ENCODE data around the gene ERCC4. TPM values are rescaled to one million over a fixed set of nuclear protein-coding genes. Genes with fewer than 3 reads are reported as not detected.

Gene ERCC4
- total and polyA plus RNA-seq, 2 of the 8 experiments (the other 6 are each of a cell fraction or from before 2014, with no cell fraction given) = 1.6 to 13.2 TPM

DNA sequence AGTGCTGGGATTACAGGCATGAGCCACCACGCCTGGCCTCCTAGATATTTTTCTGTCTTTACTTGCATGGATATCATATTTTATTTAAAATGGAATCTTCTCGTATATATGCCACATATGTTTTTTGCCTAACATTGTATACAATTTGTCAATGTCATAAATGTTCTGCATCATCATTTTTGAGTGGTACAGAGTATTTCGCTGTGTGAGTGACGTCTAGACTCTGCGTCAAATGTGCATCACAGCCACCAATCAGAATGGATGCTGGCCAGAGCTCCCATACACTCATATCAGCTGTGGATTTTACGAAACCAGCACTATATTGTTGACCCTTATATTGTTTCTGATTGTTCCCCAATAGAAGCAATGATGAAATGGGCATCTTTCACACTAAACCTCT, 57.2 kb downstream of the ERCC4 start (continued):
- TF ChIP-seq, protein P1, sequence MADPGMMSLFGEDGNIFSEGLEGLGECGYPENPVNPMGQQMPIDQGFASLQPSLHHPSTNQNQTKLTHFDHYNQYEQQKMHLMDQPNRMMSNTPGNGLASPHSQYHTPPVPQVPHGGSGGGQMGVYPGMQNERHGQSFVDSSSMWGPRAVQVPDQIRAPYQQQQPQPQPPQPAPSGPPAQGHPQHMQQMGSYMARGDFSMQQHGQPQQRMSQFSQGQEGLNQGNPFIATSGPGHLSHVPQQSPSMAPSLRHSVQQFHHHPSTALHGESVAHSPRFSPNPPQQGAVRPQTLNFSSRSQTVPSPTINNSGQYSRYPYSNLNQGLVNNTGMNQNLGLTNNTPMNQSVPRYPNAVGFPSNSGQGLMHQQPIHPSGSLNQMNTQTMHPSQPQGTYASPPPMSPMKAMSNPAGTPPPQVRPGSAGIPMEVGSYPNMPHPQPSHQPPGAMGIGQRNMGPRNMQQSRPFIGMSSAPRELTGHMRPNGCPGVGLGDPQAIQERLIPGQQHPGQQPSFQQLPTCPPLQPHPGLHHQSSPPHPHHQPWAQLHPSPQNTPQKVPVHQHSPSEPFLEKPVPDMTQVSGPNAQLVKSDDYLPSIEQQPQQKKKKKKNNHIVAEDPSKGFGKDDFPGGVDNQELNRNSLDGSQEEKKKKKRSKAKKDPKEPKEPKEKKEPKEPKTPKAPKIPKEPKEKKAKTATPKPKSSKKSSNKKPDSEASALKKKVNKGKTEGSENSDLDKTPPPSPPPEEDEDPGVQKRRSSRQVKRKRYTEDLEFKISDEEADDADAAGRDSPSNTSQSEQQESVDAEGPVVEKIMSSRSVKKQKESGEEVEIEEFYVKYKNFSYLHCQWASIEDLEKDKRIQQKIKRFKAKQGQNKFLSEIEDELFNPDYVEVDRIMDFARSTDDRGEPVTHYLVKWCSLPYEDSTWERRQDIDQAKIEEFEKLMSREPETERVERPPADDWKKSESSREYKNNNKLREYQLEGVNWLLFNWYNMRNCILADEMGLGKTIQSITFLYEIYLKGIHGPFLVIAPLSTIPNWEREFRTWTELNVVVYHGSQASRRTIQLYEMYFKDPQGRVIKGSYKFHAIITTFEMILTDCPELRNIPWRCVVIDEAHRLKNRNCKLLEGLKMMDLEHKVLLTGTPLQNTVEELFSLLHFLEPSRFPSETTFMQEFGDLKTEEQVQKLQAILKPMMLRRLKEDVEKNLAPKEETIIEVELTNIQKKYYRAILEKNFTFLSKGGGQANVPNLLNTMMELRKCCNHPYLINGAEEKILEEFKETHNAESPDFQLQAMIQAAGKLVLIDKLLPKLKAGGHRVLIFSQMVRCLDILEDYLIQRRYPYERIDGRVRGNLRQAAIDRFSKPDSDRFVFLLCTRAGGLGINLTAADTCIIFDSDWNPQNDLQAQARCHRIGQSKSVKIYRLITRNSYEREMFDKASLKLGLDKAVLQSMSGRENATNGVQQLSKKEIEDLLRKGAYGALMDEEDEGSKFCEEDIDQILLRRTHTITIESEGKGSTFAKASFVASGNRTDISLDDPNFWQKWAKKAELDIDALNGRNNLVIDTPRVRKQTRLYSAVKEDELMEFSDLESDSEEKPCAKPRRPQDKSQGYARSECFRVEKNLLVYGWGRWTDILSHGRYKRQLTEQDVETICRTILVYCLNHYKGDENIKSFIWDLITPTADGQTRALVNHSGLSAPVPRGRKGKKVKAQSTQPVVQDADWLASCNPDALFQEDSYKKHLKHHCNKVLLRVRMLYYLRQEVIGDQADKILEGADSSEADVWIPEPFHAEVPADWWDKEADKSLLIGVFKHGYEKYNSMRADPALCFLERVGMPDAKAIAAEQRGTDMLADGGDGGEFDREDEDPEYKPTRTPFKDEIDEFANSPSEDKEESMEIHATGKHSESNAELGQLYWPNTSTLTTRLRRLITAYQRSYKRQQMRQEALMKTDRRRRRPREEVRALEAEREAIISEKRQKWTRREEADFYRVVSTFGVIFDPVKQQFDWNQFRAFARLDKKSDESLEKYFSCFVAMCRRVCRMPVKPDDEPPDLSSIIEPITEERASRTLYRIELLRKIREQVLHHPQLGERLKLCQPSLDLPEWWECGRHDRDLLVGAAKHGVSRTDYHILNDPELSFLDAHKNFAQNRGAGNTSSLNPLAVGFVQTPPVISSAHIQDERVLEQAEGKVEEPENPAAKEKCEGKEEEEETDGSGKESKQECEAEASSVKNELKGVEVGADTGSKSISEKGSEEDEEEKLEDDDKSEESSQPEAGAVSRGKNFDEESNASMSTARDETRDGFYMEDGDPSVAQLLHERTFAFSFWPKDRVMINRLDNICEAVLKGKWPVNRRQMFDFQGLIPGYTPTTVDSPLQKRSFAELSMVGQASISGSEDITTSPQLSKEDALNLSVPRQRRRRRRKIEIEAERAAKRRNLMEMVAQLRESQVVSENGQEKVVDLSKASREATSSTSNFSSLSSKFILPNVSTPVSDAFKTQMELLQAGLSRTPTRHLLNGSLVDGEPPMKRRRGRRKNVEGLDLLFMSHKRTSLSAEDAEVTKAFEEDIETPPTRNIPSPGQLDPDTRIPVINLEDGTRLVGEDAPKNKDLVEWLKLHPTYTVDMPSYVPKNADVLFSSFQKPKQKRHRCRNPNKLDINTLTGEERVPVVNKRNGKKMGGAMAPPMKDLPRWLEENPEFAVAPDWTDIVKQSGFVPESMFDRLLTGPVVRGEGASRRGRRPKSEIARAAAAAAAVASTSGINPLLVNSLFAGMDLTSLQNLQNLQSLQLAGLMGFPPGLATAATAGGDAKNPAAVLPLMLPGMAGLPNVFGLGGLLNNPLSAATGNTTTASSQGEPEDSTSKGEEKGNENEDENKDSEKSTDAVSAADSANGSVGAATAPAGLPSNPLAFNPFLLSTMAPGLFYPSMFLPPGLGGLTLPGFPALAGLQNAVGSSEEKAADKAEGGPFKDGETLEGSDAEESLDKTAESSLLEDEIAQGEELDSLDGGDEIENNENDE (IDR thresholded peaks at IDR 0.05; ENCODE audit: insufficient replicate concordance, low read length) = no peak
- no peak for TF ChIP-seq TAF7 (optimal IDR thresholded peaks at IDR 0.05; ENCODE audit: borderline replicate concordance, low read depth, low read length)
- no peak for TF ChIP-seq ZNF274 (IDR thresholded peaks at IDR 0.05; ENCODE audit: borderline replicate concordance, extremely low read depth, low read length)
- TF ChIP-seq, protein P2, sequence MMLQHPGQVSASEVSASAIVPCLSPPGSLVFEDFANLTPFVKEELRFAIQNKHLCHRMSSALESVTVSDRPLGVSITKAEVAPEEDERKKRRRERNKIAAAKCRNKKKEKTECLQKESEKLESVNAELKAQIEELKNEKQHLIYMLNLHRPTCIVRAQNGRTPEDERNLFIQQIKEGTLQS (IDR thresholded peaks at IDR 0.05; ENCODE audit: insufficient read depth, low read depth, low read length) = no peak
- no peak for TF ChIP-seq SP2 (IDR thresholded peaks at IDR 0.05; ENCODE audit: low read length)
- no peak for TF ChIP-seq NRF1 (IDR thresholded peaks at IDR 0.05; ENCODE audit: low read depth, low read length)
- TF ChIP-seq, protein P3, sequence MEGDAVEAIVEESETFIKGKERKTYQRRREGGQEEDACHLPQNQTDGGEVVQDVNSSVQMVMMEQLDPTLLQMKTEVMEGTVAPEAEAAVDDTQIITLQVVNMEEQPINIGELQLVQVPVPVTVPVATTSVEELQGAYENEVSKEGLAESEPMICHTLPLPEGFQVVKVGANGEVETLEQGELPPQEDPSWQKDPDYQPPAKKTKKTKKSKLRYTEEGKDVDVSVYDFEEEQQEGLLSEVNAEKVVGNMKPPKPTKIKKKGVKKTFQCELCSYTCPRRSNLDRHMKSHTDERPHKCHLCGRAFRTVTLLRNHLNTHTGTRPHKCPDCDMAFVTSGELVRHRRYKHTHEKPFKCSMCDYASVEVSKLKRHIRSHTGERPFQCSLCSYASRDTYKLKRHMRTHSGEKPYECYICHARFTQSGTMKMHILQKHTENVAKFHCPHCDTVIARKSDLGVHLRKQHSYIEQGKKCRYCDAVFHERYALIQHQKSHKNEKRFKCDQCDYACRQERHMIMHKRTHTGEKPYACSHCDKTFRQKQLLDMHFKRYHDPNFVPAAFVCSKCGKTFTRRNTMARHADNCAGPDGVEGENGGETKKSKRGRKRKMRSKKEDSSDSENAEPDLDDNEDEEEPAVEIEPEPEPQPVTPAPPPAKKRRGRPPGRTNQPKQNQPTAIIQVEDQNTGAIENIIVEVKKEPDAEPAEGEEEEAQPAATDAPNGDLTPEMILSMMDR (IDR thresholded peaks at IDR 0.05; ENCODE audit: control extremely low read depth in 1 of 3, insufficient read depth in 1 of 3, low read depth in 1 of 3, low read length in 3 of 3) = no peak
